Renal cortex interstitium (tissue), 11 donors: ENCODE data around the gene GTSE1. TPM values are rescaled to one million over a fixed set of nuclear protein-coding genes. Genes with fewer than 3 reads are reported as not detected.

Experiments used
- DNase-seq, 11 donors: peaks; one replicate each; pipeline ENCODE4 v3.0.0-alpha.2; 2013; ENCODE audit warnings: low read depth in 9 of 11, low spot score in 4 of 11; ENCODE audit errors: extremely low read depth in 1 of 11
- polyA plus RNA-seq, 3 donors: library from polyadenylated mRNA; unstranded; fragments of 120-200 nt; gene quantifications; one replicate each; pipeline ENCODE4 v1.2.1, GENCODE V29; 2013; ENCODE audit not compliant: insufficient read length in 3 of 3

The GTSE1 gene
- polyA plus RNA-seq, 3 donors: 17.2 to 19.3 (median 17.9) TPM

DNA sequence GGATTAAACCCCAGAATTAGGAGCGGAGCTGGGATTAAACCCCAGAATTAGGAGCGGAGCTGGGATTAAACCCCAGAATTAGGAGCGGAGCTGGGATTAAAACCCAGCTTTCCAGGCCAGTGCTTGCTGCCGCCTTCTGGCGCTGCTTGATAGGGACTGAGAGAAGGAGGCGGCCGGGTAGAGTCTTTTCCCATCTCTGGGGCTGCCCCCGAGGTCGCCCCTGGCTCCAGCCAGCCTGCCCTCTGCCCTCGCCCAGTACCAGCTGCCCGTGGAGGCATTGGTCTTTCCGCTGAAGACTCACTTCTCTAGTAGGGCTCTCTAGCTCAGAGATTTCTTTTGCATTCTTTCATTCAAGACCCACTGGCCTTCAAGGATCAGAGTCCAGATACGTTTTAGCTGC, 44.0 kb downstream of the GTSE1 start:
- no peak for DNase-seq

DNA sequence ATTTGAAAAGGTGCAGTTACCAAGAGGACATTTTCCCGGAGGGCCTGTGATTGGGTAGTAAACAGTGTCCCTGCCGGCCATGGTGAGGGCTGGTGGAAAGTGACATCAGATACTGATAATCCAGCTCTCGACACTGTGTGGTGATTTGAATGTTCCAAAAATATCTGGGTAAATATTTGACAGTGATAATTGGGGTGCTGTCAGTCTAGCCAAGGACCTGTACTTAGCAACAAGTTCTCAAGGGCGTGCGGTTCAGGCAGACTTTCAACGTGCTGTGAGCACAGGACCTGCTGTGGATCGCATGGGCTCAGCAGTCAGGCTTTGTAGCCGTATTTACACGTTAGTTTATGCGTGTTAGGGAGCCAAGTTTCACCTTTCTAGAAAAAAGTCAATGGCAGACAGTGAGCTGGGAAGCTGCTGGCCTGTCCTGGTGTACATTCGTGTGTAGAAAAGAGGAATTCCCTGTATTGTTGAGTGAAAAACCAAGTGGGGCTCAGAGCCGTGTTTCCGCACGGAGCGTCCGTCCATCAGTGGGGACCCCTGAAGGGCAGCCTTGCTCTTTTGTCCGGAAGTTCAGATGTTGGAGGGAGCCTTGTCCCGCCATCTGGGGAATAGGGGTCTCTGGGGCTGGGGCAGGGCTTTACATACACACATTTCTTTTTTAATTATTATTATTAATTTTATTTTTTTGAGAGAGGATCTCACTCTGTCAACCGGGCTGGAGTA, 50.2 kb downstream of the GTSE1 start:
- no peak for DNase-seq

DNA sequence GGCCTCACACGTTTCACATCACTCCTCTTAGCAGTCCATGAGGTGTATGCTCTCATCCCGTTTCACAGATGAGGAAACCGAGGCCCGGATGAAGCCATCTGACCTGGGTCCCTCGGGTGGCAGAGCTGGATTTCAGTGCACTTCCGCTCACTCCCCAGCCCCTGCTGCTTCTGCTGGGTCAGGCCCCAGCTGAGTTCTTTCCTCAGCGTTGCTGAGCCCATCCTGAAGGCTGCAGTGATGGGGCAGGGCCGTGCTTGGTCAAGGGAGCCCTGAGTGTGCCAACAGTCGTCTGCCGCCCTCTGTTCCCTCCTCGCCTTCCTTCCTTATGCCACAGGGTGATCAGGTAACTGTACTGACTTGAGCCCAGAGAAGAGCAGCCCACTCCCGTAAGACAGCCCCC, 51.0 kb downstream of the GTSE1 start:
- no peak for DNase-seq

DNA sequence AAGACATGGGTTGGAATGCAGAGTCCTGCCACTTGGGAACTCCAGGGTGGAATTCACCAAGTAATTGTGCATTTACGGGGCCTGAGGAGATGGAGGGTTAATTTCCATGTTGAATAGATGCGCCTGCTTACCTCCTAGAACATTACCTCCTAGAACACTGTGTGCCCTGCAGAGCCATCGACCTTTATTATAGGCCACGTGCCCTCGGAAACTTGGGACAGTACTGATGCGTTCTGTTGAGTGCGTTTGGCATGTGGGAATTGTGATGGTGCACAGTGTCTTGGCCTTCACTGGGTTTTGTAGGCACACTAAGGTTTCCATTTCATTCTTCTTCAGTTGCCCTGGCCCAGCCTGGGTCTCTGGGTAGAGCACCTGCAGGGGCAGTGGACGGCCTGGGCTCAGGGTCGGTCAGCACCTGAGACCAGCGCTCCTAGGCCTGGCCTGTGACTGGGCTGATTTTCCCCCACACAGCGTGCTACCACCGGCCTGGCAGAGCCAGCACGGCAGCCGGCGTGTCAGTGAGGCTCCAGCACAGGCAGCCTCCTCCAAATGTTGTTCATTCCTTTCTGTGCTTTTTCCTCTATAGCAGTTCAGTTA, 51.5 kb downstream of the GTSE1 start:
- no peak for DNase-seq

DNA sequence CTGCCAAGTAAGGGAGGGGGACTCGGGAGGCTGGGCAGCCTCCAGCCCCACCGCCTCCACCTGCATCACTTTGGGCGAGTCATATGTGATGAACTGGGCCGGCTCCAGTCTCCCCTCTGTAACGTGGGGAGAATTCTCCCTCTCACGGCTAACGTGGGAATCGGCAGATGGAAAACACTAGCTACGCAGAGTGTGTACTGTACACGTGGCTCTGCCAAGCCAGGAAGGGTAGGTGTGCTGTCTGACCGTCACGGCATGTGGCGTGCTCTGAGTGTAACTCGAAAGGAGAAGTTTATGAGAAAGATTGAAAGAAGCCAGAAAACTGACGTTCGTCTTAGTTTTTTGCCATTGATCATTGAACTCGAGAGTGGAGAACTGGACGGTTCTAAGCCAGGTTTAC, 52.6 kb downstream of the GTSE1 start:
- no peak for DNase-seq

DNA sequence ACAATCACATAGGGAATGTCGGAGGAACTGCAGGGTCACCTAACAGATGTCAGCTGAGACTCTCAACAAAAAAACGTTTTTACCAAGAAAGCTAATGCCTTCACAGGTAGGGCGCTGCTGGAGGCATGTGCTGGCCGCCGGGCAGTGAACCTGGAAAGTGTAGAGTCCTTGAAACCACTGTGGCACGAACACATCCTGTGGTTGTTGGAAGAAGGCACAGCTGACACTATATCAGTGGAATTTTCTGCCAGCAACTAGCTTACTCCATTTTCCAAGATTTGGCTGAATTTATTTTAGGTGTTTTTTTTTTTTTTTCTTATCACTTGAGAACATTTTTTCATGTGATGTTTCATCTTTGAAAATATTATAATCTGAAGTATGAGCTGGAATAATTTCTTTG, 53.0 kb downstream of the GTSE1 start:
- no peak for DNase-seq

DNA sequence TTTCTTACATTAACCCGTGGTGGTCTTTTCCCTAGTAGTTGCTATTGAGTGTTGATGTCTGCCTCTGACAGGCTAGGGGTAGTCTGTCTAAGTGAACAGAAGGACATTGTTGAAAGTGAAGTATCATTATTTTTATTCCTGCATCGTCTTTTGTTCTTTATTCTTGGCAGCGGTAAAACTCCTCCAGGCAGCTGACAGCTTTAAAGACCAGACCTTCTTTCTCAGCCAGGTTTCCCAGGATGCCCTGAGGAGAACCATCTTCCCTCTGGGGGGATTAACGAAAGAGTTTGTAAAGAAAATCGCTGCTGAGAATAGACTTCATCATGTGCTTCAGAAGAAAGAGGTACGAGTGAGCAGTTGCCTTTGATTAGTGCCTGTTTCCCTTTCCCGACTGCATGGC, 53.5 kb downstream of the GTSE1 start:
- DNase-seq: no peak

DNA sequence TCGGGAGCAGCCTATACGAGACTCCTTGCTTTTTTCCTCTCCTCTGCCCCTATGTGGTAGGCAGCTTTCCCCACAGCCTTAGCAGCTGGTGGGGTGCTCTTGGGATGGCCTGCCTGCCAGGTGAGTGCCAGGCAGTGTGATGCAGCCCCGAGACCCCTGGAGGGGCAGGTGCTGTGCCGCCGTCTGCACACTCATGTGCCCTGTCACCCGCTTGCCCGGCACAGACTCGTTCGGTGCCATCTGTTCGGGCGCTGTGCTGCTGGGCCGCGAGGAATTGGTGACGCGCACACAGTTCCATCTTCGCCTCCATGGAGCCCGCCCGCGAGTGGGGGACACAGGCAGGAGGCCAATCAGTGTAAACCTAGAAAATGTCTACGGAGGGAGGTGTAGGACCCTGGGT, 54.0 kb downstream of the GTSE1 start:
- DNase-seq: no peak

DNA sequence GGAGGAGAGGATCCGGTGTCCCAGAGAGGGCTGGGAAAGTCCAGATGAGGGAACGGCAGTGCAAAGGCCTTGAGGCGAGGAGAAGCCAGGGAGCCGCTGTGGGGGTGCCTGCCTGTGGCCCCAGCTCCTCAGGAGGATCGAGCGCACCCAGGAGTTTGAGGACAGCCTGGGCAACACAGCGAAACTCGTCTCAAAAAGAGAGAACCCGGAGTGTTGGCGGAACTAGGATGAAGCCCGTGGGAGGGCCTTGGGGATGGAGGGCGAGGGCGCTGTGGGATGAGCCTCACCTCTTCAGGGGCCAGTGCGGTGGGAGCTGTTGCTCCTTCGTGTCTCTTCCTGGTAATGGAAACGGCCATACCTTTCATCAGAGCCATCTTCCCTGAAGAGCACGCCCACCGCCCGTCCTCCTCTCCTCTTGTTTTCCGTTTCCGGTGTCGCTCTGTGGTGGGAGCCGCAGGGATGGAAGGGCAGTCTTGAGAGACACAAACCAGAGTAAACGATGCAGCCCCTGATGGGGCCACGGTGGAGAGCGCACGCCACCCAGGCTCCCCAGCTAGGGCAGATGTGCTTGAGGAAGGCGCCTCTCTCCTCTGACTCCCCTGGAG, 54.6 kb downstream of the GTSE1 start:
- DNase-seq: no peak

DNA sequence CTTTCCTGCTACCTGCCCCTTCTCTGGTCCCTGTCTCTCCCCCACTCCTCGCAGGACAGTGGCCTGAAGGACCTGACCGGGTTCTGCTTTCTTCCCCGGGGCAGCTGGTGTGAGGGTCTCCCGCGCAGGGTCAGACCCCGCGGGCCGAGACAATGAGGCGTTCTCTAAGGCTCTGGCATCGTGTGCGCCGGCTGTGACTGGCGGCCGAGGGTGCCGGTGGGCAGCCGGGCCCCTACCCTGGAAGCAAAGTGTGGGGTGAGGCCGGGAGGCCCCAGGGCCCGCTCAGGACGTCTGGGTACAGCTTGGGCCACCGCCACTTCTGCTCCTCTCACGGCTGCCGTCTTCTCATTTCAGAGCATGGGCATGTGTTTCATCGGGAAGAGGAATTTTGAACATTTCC, 55.1 kb downstream of the GTSE1 start:
- DNase-seq: no peak

DNA sequence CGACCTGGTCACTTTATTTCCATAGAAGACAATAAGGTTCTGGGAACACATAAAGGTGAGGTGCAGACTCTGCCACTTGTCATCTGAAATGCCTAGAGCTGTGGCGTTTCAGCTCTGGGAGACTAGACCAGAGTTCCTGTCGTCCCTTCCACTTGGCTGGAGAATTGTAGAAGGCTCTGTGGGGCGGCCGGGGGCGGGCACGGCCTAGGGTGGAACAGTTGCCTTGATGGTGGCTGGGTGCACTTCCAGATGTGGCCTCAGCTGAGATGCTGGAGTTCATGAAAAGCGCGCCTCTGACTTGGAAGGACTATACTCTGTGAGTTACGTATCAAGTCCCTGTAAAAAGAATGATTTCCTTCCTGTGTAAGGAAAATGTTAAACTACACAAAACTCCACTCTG, 55.6 kb downstream of the GTSE1 start:
- DNase-seq: no peak

DNA sequence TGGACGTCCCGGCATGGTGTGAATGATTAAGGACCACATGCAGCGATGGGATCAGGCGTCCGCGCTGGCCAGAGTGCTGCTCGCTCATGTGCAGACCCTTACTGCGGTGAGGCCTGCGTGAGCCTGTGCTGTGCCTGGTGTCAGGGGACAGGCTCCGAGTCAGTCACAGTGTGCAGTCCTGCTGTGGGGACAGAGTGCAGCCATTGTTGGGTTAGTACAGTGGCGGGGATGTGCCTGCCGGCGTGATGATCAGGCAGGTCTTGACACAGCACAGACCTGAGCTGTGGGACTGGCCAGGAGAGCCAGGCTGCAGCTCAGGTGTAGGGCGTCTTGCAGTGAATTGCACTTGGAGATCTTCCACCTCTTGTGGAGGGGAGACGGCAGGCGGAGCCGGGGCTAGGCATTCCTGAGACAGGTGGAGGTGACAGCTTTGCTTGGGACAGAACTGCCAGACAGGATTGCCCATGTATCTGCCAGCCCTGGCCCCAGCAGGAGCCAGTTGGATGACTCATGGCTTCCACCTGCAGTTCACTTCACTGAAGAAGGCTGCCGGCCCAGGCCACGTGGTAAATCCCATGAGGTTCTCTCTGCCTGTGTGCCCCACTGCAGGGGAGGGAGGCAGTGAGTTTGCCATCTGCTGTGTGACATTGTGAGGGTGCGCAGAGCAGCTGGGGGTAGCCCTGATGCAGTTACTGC, 56.2 kb downstream of the GTSE1 start:
- no peak for DNase-seq

DNA sequence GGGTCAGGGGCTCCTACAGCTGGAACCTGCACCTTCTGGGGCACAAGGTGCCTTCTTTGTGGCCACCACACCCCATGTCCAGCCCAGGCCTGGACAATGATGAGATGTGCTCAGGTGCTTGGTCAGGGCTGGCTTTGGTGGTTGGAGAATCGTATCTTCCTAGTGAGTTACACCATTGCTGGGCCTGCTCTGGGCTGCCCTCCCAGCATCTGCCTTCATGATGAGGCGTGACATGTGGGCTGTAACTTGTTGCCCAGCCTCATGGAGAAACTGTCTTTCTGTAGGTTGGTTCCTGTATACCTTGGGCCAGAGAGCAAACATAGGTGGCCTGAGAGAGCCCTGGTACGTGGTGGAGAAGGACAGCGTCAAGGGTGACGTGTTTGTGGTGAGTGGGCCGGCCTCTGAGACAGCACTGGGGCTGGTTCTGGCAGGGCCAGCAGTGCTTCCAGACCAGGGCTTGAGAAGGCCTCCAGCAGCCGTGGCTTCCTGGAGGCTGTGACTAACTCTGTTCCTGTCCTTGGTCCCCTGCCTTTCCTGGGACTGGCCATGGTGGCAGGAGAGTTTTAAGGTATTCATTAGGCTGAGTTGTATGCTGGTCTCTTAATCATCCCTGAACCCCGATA, 56.9 kb downstream of the GTSE1 start:
- no peak for DNase-seq

DNA sequence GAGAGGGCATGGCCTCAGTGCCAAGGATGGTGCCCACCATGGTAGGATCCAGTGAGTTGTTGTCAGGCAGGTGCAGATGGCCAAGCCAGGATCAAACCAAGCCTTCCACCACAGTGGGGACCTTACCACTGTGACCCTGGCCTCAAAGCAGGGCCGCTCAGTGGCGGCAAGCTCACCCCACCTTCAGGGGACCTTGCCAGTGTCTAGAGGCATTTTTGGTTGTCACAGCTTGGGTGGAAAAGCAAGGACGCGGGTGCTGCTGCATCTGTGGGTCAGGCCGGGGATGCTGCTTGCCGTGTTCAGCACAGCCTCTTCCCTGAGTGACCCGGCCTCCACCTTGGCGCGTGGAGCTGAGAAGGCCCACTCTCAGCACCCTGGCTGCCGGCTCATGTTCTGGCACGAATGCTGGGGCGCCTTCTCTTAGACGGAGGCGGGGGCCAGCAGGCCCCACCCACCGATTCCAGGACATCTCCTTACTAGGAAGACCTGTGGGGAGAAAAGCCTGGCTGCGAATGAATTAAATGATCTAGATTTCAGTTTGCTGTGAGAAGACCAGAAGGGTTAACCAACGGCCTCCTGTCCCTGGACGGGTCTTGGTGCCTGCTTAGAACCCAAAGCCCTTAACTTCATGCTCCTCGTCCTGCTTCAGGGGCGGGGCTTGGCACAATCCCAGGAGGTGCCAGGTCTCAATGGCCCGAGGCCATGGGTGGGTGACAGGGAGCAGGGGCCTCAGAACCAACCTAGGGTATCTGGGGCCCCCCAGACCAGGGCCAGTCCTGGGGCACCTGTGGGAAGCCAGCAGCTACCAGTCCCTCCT, 57.7 kb downstream of the GTSE1 start:
- no peak for DNase-seq

DNA sequence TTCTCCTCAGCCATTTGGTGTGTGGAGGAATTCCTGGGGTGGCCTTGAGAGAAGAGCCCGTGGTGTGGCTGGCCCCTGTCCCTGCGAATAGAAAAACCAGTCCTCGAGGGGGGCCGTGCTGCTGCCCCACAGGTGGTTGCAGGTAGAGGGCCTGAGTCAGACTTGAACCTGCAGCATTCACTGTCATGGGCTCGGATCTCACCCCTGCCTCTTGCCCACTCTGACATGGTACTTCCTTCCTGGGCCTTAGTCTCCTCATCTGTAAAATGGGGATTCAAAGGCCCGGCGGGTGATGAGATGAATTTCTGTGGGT, 58.3 kb downstream of the GTSE1 start:
- no peak for DNase-seq

DNA sequence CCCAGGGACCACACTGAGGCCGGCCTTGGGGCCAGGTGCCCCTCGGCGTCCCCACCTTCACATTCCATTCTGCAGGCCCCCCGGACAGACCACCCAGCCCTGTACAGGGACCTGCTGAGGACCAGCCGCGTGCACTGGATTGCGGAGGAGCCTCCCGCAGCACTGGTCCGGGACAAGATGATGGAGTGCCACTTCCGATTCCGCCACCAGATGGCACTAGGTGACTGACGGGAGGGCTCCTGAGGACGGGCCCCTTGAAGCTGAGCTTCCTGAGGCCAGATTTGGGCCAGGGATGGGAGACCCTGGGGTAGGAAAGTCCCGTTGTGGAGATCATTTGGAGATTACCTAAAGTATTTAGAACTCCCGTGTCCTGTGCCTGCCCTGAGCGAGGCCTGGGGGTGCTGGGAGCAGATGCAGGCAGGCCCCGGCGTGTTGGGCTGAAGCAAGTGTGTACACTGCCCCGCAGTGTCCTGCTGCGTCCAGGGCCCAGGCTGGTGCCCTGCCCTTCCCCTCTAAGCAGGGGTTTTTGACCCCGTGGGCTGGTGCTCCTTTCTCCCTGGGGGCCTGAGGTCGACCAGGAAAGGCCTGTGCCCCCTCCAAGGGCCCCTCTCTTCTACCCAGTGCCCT, 58.8 kb downstream of the GTSE1 start:
- peak in 4 of 11 donors; percentile 52 to 71 (median 67) for DNase-seq

DNA sequence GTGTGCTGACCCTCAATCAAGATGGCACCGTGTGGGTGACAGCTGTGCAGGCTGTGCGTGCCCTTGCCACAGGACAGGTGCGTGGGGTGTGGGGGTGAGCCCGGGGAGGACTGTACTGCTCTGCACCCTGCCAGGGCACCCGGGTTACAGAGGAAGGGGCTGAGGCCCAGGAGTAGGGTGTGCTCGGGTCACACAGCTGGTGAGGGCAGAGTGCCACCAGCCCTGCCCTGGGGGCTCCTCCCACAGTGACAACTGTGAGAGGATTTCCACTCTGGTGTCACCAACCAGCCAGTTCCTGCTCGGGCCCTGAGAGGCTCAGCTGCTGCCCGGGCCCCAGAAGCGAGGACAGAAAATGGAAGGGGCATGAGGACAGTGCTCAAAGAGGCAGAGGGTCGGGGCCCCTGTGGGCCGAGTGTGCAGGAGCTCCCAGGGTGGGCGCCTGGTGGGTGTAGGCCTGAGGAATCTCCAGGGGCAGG, 59.4 kb downstream of the GTSE1 start:
- DNase-seq: no peak
